ENCODE data around the gene STOML3. TPM values are rescaled to one million over a fixed set of nuclear protein-coding genes. Genes with fewer than 3 reads are reported as not detected.

Gene STOML3
- total and polyA plus RNA-seq, 8 donors: 0.07 TPM; not detected in 7

- FAIRE-seq: no peak
- intact Hi-C loops (cut with DNase I): no loop called here
- ATAC-seq: no peak
These were observed 49.2 kb downstream of the STOML3 start for GRCh38 chr13:38941353-38941945.

GRCh38 chr13:38933786-38934185 is 56.8 kb downstream of the STOML3 start:
- DNase-seq (no peak), FAIRE-seq (peak; percentile 26), ATAC-seq (no peak)
- Histone ChIP-seq H3K27me3 (no peaks in the 10 kb centered on the region), H3K4me3 (no peak overlapping the region), H3K4me1 (no peaks in the 10 kb centered on the region), H3K27ac (no peak overlapping the region), H3K36me3 (no peaks in the 10 kb centered on the region), H3K9me3 (no peaks in the 10 kb centered on the region)
- TF ChIP-seq CTCF (IDR thresholded peaks at IDR 0.05): no peak
- intact Hi-C loops (cut with DNase I): no loop called here

More at GRCh38 chr13:38941353-38941945, 49.2 kb downstream of the STOML3 start:
- H3K27me3 ChIP-seq: no peaks in the 10 kb centered on the region
- no peak for TF ChIP-seq CTCF (IDR thresholded peaks at IDR 0.05)
- no peaks in the 10 kb centered on the region for H3K36me3 ChIP-seq
- no peak overlapping the region for H3K4me3 ChIP-seq
- 84 to 88% methylated on average over 3 of the region's 3 CpGs for WGBS, 2 donors
- H3K27ac ChIP-seq: no peak overlapping the region
- no peaks in the 10 kb centered on the region for H3K9me3 ChIP-seq
- no peaks in the 10 kb centered on the region for H3K4me1 ChIP-seq
- DNase-seq: no peak

- H3K36me3 ChIP-seq: no peaks in the 10 kb centered on the region
- FAIRE-seq (no peak), DNase-seq (no peak), ATAC-seq (no peak)
- no peaks in the 10 kb centered on the region for H3K4me1 ChIP-seq
- no peaks in the 10 kb centered on the region for H3K9me3 ChIP-seq
- H3K27me3 ChIP-seq: peaks cover 0 to 7% (median 0%) of the 10 kb centered on the region in 4 donors
- intact Hi-C loops (cut with DNase I): no loop called here
- no peak overlapping the region for H3K27ac ChIP-seq
- H3K4me3 ChIP-seq: no peak overlapping the region
- WGBS, 2 donors: 76 to 92% methylated on average over 1 of the region's 1 CpG
- no peak for TF ChIP-seq CTCF (IDR thresholded peaks at IDR 0.05)
These were observed 68.5 kb downstream of the STOML3 start for GRCh38 chr13:38922170-38922569.

- peaks cover 0 to 7% (median 0%) of the 10 kb centered on the region in 4 donors for H3K27me3 ChIP-seq
- H3K4me3 ChIP-seq: no peak overlapping the region
- no peak overlapping the region for H3K27ac ChIP-seq
- 72 to 84% methylated on average over 2 of the region's 2 CpGs for WGBS, 2 donors
- no peaks in the 10 kb centered on the region for H3K36me3 ChIP-seq
- intact Hi-C loops (cut with DNase I): no loop called here
- no peaks in the 10 kb centered on the region for H3K9me3 ChIP-seq
- TF ChIP-seq CTCF (IDR thresholded peaks at IDR 0.05): no peak
- ATAC-seq (no peak), FAIRE-seq (no peak), DNase-seq (no peak)
- no peaks in the 10 kb centered on the region for H3K4me1 ChIP-seq
These were observed 69.5 kb downstream of the STOML3 start for GRCh38 chr13:38921081-38921480.

Other genes with a start within 250 kb of the STOML3 start
- 10 to 100 TPM; 13.3 to 21.6 (median 20.2) TPM for gene PROSER1, start 47.3 kb upstream of the STOML3 start, total RNA-seq
- 10 to 100 TPM; 10.9 to 13.4 TPM for gene PROSER1, start 47.3 kb upstream of the STOML3 start, polyA plus RNA-seq
- gene NHLRC3, start 47.6 kb upstream of the STOML3 start, total RNA-seq: 10 to 100 TPM in 3 of 6 donors, 1 to 10 TPM in 3; 6.9 to 13.9 (median 10.0) TPM
- 10 to 100 TPM in 1 of 2 donors, 1 to 10 TPM in 1; 7.3 to 15.2 TPM for gene NHLRC3, start 47.6 kb upstream of the STOML3 start, polyA plus RNA-seq